HG03196 (cell line): ENCODE measurements around the gene NAB1.
"Not testable (repeated sequence)": the region's sequence is repeated elsewhere in the genome, so short reads cannot be mapped to it uniquely, and the experiment has no call there.

ENCODE experiments used
- ATAC-seq: cut with Tn5 transposase; IDR thresholded peaks from one replicate; pipeline ENCODE4 v1.9.1; 2021; ENCODE audit not compliant: unreplicated experiment

Gene NAB1

DNA sequence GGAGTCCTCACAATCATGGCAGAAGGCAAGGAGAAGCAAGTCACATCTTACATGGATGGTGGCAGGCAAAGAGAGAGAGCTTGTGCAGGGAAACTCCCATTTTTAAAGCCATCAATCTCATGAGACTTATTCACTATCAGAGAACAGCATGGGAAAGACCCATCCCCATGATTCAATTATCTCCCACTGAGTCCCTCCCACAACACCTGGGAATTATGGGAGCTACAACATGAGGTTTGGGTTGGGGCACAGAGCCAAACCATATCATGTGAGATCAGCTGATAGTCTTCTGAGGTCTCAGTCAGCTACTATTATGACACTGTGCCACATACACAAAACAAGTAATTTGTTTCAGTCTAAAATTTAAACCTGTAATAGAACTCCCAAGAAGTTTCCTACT lies 59.8 kb downstream of the NAB1 start:
- not testable (repeated sequence) for ATAC-seq

DNA sequence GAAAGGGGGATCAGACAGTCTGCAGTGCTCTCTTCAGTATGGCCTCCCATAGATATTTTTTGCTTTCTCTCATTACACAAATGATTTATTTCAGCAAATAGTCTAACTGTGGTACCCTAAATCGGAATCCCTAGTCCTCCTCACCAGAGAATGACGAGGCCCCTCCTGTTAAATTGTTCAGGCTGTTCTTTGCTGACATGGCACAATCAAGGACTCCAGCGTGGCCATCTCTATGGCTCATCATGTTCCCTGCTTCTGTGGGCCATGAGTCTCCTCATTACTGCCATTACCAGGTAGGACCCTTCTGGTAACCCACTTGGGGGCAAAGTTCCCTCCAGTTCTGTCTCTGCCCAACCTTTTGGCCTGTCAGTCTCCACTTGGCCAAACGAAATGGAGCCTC lies 62.2 kb downstream of the NAB1 start:
- ATAC-seq: no peak

DNA sequence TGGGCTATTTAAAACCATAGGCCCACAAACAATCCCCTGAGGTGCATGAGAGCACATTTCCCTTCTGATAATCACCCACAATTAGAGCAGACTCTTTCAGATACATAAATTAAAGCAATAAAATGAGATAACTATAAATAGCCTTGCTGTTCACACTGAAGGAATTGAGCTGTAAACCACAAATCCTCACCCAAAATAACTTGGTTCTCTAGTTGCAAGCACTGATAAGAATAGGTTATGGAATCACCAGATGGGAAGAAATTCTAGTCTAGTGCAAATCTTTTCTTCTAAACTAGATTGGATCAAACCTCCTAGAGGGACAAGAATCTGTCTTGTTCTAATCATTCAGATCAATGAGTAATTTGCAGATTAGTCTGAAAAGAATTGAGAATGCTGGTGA lies 64.6 kb downstream of the NAB1 start:
- ATAC-seq: no peak

DNA sequence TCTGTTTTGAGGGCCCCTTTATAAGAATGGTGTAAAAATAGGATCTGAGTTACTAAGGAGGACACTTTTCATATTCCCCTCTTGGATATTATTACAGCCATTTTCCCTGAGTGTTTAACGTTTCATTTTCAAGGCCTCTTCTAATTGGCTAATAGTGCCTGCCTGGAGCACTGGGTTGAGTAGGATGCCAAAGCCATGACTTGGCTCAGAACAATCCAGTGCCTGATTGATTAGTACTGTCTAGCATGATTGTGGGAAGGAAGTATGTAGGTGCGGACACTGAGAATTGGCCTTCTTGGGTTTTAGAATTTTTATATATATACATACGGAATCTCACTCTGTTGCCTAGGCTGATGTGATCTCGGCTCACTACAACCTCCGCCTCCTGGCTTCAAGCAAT lies 66.1 kb downstream of the NAB1 start:
- ATAC-seq: no peak

DNA sequence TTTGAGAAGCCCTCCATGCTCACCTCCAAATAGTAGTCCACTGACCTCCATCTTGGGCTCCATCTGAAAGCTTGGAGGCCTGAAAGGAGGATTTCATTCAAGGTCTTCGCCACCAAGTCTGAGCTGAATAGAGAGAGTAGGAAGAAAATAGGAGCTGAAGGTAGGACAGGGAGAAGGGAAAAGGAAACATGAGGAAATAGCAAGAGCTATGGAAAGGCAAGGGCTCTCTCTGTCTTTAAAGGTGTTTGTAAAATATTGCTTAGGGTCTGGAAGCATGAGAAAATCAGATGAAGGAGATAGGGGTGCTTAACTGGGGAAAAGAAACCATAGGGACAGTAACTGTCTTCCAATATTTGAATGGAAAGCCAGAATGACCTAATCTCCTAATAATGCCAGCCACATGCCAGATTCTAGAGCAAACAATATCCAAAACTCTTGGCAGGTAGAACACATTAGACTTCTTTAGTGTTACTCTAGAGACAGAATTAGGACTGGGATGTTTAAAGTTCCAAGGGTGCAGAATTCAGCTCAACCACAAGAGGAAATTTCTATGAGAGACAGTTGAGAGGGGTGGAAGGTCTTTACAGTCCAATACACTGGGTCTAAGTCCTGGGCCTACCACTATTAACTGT lies 67.4 kb downstream of the NAB1 start:
- ATAC-seq: no peak

DNA sequence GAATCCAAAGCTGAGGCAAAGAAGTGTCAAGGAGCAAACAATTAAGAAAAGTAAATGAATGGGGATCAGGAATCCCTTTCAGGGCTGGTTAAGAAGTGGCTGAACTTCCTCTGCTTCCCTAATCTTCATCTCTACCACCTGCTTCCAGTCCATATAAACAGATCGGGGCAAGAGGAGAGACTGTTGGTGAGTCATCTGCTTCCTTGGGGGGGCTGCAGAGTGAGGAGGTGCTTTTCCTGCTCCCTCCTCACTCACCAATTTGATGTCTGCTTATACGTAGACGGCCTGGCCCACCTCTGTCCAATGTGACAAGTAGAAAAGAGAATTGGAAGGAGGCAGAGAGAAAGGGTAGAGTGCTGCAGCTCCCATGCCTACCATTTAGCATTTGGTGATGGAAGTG lies 68.4 kb downstream of the NAB1 start:
- no peak for ATAC-seq

DNA sequence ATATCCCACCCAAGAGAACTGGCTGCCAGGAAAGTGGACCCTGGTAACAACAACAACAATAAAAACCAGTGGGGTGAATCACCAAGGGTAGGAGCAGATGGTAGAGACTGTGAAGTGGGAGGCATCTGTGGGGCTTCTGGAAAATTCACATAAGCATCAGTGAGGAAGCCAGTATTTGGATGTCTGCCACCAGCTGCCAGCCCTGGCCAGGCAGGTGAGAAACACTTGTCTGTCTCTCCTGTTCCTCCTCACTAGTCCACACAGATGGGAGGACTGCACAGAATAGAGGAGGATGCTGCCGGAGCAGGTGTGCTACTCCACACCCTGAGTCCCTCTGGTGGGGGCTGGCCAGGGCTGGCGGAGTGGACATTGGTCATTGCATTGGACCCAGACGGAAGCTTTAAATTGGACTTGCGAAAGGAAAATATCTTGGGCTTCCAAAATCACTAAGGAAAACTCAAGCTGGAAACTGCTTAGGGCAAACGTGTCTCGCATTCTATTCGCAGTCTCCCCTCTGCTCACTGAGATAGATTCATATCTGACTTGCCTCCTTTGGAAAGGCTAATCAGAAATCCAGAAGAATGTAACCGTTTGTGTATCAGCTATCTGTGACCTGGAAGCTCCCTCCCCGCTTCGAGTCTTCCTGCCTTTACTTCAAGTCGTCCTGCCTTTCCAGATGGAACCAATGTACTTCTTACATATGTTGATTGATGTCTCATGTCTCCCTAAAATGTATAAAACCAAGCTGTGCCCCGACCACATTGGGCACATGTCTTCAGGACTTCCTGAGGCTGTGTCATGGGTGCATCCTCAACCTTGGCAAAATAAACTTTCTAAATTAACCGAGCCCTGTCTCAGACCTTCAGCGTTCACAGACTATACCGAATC lies 69.1 kb downstream of the NAB1 start:
- no peak for ATAC-seq

DNA sequence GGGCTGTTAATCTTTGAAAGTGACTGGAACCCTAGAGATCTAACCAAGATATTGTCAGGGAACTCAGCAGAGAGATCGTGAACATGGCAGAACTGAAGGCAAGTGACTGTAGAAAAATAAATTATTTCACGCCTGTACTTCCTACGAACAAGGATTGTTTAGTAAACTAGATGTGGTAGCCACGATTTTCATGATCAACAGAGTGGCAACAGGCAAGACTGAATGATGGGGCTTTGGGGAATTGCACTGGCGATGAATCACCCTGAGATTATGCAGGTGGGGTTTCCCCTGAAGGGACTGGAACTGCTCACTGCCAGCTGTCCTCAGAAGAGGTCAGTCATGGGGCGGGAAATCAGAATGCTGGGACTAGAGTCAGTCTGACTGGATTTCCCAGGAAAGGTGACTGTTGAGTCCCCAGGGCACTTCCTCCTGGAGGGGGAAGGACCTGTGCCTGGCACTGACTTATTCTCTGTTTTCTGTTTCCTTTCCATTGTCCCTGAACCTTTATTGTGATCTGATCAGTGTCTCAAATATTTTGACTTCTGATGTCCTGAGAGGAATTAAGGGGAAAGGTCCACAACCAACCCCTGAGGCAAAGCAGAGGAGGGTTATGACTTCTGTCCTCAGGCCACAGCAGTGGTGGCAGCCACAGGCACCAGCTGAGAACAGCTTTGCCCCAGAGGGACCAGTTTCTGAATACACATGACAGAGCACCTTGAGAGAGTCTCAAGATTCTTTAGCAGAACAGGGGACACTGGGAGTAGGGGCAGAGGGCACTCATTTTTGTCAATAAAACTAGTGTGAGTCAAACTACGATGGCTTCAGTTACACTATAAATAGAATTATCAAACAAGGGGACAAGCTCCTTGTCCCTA lies 70.0 kb downstream of the NAB1 start:
- ATAC-seq: peak; percentile 67

DNA sequence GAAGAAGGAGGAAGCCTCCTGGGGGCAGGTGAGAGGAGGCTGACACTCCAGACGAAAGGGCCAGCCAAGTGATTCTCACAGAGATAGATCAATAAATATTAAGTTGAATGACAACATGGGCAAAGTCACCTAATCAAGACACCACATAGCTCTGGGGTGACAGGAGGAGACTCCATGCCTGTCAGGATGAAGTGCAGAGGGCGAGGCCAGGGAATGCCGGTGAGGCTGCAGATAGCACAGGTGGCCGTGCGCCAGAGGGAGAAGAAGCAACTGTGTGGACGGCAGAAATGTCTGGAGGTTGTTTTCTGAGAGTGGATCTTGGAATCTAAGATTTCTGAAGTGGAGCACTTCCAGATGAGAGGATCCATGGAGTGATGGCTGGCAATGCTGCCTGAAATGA lies 71.4 kb downstream of the NAB1 start:
- ATAC-seq: no peak

DNA sequence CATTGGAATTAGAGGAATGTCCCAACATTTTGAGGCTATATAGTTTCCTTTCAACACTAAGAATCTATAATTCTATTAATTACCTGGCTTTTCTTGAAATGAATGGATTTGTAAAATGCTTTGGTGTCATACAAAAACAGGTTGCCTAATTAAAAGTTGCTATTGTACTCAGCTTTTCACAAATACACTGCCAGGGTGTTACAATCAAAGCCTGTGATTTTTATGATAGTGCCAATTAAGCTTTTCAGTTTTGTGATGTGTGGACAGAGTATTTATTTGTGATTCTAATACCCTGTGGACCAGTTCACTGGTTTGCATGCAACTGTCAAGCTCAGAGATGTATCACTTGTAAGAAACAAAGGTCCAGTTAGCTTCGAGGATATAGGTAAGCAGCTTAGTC lies 71.8 kb downstream of the NAB1 start:
- ATAC-seq: no peak

DNA sequence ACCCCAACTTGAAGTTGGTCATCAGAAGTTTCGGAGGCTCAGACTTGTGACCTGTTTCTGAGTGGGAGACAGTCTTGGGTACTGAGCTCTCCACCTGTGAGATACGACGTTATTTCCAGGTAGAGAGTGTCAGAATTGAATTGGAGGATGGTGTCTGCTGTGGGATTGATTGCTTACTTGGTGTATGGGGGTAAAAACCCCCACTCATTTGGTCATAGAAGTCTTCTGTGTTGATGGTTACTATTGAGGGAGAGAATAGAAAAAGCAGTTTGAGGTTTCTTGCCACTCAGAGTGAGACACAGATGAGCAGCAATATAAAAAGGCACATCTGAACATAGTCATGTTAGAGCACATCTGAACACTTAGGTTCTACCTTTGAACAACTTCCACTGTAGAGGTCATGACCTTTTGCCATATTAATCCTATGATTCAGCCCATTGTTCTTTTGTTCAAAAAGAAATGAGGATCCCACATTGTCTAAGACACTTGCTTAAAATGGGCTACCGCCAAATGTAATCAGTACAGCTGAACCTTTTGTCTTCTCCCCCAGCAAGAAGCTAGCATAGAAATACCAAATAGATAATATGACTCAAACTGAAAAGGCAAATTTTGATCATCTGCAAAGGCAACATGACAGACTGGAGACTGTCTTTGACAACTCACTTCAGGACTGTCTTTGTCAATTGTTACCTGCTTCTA lies 73.3 kb downstream of the NAB1 start:
- peak; percentile 52 for ATAC-seq

DNA sequence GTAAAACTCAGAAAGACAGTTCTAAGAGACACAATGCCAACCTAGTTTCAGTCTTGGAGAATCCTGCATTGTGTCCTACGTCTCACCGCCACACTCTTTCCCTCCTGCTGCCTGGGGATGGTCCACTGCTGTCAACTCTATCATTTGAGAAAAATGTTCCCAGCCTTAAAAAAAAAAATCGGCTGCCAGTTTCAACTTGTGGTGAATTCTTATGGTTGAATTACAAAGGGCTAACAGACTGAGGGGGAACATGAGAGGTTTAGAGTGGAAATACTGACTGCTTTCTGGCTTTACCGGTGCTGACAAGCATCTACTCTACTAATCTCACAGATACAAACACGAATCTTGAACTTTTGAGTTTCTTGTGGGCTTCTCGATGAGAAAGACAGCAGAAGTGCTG lies 74.0 kb downstream of the NAB1 start:
- ATAC-seq: no peak

DNA sequence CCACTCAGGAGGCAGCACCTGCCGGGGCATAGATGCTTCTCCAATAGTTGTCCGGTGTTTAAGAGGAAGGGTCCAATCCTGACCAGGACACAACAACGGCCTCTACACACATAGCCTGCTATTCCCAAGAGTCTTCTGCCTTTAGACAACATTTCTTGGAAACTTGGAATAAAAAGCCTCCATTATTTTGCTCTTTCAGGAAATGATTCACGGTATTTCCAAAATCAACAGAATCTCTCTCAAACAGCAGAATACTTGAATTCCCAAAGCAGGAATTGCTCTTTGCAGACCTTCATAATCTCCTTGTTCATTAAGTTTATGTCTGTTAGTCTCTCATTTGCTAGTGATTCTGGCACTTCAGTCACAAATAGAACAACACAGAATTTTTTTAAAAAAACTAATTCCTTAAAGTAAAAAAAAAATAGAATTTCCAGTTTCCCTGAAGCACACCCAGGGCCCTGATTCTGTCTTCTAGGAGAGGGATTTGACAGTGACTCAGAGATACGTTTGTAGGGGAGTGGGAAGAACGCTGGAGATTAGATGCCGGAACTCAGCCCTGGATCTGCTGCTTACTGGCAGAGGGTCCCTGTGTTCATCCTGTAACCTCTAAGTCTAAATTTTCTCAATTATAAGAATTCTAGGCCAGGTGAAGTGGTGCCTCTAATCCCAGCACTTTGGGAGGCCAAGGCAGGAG lies 74.7 kb downstream of the NAB1 start:
- no peak for ATAC-seq

DNA sequence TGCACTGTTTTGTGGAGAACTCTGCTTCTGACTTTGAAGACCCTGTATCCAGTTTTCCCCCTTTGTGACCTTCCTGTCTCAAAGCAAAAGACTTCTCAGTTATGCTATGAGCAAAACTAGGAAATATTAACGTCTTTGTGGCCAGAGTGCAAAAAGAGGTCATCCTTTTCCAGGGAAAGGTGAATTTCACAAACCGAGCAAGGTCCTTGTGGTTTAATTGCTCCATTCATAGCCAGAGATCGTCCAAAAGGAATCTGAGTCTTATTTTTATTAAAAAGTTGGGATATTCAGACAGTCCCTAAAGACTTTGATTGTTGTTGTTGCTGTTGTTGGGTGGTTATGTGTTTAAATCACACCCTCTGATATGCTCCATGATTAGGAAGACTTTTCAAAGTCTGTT lies 77.4 kb downstream of the NAB1 start:
- ATAC-seq: no peak

DNA sequence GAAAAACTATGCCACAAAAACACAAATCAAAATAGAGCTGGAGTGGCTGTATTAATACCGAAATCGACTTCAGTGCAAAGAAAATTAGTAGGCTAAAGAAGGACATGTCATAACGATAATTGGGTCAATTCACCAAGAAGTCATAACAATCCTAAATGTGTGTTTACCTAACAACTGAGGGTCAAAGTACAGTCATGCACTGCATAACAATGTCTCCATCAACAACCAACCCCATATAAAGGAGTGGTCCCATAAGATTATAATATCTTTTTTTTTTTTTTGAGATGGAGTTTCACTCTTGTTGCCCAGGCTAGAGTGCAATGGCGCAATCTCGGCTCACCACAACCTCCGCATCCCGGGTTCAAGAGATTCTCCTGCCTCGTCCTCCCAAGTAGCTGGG lies 87.5 kb downstream of the NAB1 start:
- ATAC-seq: no peak

DNA sequence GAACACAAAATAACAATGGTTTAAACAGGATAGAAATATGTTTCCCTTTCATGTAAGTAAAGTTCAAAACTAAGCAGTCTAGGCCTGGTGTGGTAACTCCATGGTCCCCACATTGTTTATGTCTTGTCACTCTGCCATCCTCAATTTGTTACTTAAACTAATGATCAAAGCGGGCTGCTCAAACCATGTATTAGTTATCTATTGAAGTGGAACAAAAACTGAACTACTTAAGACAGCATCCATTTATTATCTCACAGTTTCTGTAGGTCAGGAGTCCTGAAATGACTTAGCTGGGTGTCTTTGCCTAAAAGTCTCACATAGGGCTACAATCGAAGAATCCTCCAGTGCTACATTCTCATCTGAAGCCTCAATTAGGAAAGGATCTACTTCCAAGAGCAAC lies 91.6 kb downstream of the NAB1 start:
- ATAC-seq: no peak
